Keratinocyte (primary cell): ENCODE measurements around the gene SLC9A7. TPM values are rescaled to one million over a fixed set of nuclear protein-coding genes. Genes with fewer than 3 reads are reported as not detected.

Source experiments
- DNase-seq: peaks from one replicate; pipeline ENCODE4 v3.0.0-alpha.2; 2011; ENCODE audit warnings: low read depth, missing footprints, low spot score
- FAIRE-seq: peaks from 2 replicates; lab custom pipeline; 2011; peaks lifted over from hg19 to GRCh38; lab: Jason Lieb, UNC
- H2AFZ ChIP-seq: 2 replicates; pipeline ENCODE4 v1.6.0; 2012; ENCODE audit warnings: low read length, control low read depth, inconsistent platforms; ENCODE audit not compliant: control insufficient read depth
- H3K27ac ChIP-seq: 2 replicates; pipeline ENCODE4 v1.5.1; 2011; ENCODE audit warnings: low read length; ENCODE audit not compliant: control insufficient read depth, insufficient read depth
- H3K27me3 ChIP-seq: 3 replicates; pipeline ENCODE4 v1.6.0; 2011; ENCODE audit warnings: low read length; ENCODE audit not compliant: control insufficient read depth, insufficient read depth; ENCODE audit errors: extremely low read depth
- H3K36me3 ChIP-seq, 2 experiments: 2 replicates in 1 of 2; 3 replicates in 1 of 2; pipeline ENCODE4 v1.5.1; 2011; ENCODE audit warnings: low read length in 2 of 2, mild to moderate bottlenecking in 1 of 2; ENCODE audit not compliant: control insufficient read depth in 2 of 2, insufficient read depth in 2 of 2; ENCODE audit errors: extremely low read depth in 1 of 2
- H3K4me1 ChIP-seq: 3 replicates; pipeline ENCODE4 v1.5.1; 2011; ENCODE audit warnings: low read length; ENCODE audit not compliant: control insufficient read depth, insufficient read depth; ENCODE audit errors: extremely low read depth
- H3K4me2 ChIP-seq: 3 replicates; pipeline ENCODE4 v1.6.0; 2011; ENCODE audit warnings: low read depth, low read length; ENCODE audit not compliant: control insufficient read depth, insufficient read depth; ENCODE audit errors: extremely low read depth
- H3K4me3 ChIP-seq, 3 experiments: fragments of 200-600 bp in 1 of 3; sonication (generic) in 1 of 3; 2 replicates in 2 of 3; 3 replicates in 1 of 3; pipeline ENCODE4 v1.5.1; 2011 to 2016; ENCODE audit warnings: low read length in 3 of 3, mild to moderate bottlenecking in 3 of 3, control low read depth in 2 of 3, inconsistent platforms in 1 of 3, low read depth in 1 of 3, mixed read lengths in 1 of 3, mixed run types in 1 of 3, moderate library complexity in 1 of 3; ENCODE audit not compliant: control insufficient read depth in 2 of 3, insufficient read depth in 2 of 3; ENCODE audit errors: extremely low read depth in 1 of 3
- H3K79me2 ChIP-seq: 2 replicates; pipeline ENCODE4 v1.6.0; 2012; ENCODE audit warnings: low read length; ENCODE audit not compliant: control insufficient read depth, insufficient read depth
- H3K9ac ChIP-seq: 3 replicates; pipeline ENCODE4 v1.6.0; 2011; ENCODE audit warnings: low read length; ENCODE audit not compliant: control insufficient read depth, insufficient read depth; ENCODE audit errors: extremely low read depth
- H3K9me1 ChIP-seq: 3 replicates; pipeline ENCODE4 v1.6.0; 2011; ENCODE audit warnings: low read length; ENCODE audit not compliant: control insufficient read depth, insufficient read depth; ENCODE audit errors: extremely low read depth
- H3K9me3 ChIP-seq: 2 replicates; pipeline ENCODE4 v1.5.1; 2012; ENCODE audit warnings: low read depth, low read length; ENCODE audit not compliant: control insufficient read depth
- H4K20me1 ChIP-seq: 3 replicates; pipeline ENCODE4 v1.6.0; 2011; ENCODE audit warnings: low read length; ENCODE audit not compliant: control insufficient read depth, insufficient read depth; ENCODE audit errors: extremely low read depth
- EZH2 ChIP-seq: IDR thresholded peaks from one replicate; pipeline ENCODE4 v1.6.1; 2012; ENCODE audit warnings: inconsistent platforms, mild to moderate bottlenecking, low read length, moderate library complexity
- dilution Hi-C: fragments of 300-500 bp; cut with MboI; formaldehyde crosslinking; loops from one replicate; pipeline ENCODE4 v1.7.0; 2020; ENCODE audit warnings: low sequenced_read_pairs; ENCODE audit not compliant: extremely low pct_ligation_motif_present
- polyA plus RNA-seq, 5 experiments: library from polyadenylated mRNA; depleted of rRNA in 3 of 5; stranded (reverse) in 3 of 5; stranded (forward) in 1 of 5; unstranded in 1 of 5; fragments of >200 nt; gene quantifications; 1 replicate in 1 of 5; 2 replicates in 3 of 5; 3 replicates in 1 of 5; pipeline versions ENCODE4 v1.2.1 to v1.2.3, GENCODE V29; 2011 to 2012; ENCODE audit warnings: missing spikeins in 2 of 5, low read depth in 1 of 5, low replicate concordance in 1 of 5
- TF ChIP-seq, protein P1 (sequence below), 3 experiments: IDR thresholded peaks in 1 of 3; conservative IDR thresholded peaks in 1 of 3; optimal IDR thresholded peaks in 1 of 3; 2 replicates in 2 of 3; 3 replicates in 1 of 3; pipeline versions ENCODE3 to v1.5.1; 2011; ENCODE audit warnings: low read length in 3 of 3, mild to moderate bottlenecking in 3 of 3, moderate library complexity in 2 of 3, control low read depth in 1 of 3, inconsistent platforms in 1 of 3; ENCODE audit not compliant: insufficient read depth in 2 of 3; ENCODE audit errors: extremely low read depth in 1 of 3

Gene SLC9A7
- polyA plus RNA-seq, 1 donor (not counting 4 experiments of a cell fraction or from before 2014, with no cell fraction given) = 8.1 TPM

DNA sequence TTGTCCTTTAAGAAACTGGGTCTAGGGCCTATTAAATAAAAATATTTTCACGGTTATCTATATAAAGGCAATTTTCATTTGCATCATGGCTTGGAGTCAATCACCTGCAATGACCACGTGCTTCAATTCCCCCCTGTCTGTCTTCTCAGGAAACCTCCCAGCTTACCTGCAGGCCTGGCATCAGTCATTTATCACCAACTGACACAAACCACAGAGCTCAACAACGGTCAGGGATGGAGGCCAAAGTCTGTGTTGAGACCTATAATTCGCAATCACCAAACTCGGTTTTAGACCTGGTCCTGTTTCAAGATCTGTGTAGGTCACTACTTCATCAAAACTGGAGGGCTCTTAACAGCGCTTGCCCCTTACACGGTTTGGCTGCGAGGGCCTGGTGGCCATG is 1.9 kb downstream of the SLC9A7 start:
- H3K27me3 ChIP-seq = no peaks in the 10 kb centered on the region
- no peaks in the 10 kb centered on the region for H4K20me1 ChIP-seq
- H3K4me1 ChIP-seq = peaks cover 5% of the 10 kb centered on the region
- dilution Hi-C loops = no loop called here
- H3K9me1 ChIP-seq = no peaks in the 10 kb centered on the region
- no peak overlapping the region for H3K27ac ChIP-seq
- peak overlapping the region; percentile 8 for H3K4me2 ChIP-seq
- no peaks in the 10 kb centered on the region for H3K9me3 ChIP-seq
- FAIRE-seq = no peak
- no peaks in the 10 kb centered on the region for H3K36me3 ChIP-seq
- no peak for DNase-seq
- H3K9ac ChIP-seq = no peak overlapping the region
- no peak for TF ChIP-seq EZH2
- TF ChIP-seq, protein P1, sequence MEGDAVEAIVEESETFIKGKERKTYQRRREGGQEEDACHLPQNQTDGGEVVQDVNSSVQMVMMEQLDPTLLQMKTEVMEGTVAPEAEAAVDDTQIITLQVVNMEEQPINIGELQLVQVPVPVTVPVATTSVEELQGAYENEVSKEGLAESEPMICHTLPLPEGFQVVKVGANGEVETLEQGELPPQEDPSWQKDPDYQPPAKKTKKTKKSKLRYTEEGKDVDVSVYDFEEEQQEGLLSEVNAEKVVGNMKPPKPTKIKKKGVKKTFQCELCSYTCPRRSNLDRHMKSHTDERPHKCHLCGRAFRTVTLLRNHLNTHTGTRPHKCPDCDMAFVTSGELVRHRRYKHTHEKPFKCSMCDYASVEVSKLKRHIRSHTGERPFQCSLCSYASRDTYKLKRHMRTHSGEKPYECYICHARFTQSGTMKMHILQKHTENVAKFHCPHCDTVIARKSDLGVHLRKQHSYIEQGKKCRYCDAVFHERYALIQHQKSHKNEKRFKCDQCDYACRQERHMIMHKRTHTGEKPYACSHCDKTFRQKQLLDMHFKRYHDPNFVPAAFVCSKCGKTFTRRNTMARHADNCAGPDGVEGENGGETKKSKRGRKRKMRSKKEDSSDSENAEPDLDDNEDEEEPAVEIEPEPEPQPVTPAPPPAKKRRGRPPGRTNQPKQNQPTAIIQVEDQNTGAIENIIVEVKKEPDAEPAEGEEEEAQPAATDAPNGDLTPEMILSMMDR (optimal IDR thresholded peaks at IDR 0.05 in 1 of 3, IDR thresholded peaks at IDR 0.05 in 1 of 3, conservative IDR thresholded peaks at IDR 0.05 in 1 of 3; ENCODE audit: extremely low read depth in 1 of 3, insufficient read depth in 2 of 3, low read length in 3 of 3) = no peak
- peaks cover 11% of the 10 kb centered on the region for H3K79me2 ChIP-seq
- no peak overlapping the region for H2AFZ ChIP-seq
- no peak overlapping the region for H3K4me3 ChIP-seq

DNA sequence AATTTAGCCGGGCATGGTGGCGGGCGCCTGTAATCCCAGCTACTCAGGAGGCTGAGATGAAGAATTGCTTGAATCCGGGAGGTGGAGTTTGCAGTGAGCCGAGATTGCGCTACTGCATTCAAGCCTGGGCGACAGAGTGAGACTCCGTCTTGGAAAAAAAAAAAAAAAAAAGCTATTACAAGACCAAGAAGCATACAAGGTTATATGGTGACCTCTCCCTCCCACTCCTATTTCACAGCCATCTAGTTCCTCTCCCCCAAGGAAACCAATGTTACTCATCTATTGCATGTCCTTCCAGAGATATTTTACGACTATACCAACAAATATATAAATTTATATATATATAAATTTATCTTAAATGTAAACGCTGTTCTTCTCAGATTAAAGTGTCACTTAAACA is 3.2 kb downstream of the SLC9A7 start:
- dilution Hi-C loops = no loop called here
- no peaks in the 10 kb centered on the region for H4K20me1 ChIP-seq
- H3K27ac ChIP-seq = no peak overlapping the region
- peaks cover 11% of the 10 kb centered on the region for H3K79me2 ChIP-seq
- H3K36me3 ChIP-seq = no peaks in the 10 kb centered on the region
- H3K4me1 ChIP-seq = peaks cover 5% of the 10 kb centered on the region
- H3K9ac ChIP-seq = no peak overlapping the region
- no peak overlapping the region for H3K4me2 ChIP-seq
- no peak for DNase-seq
- TF ChIP-seq, protein P1 (optimal IDR thresholded peaks at IDR 0.05 in 1 of 3, IDR thresholded peaks at IDR 0.05 in 1 of 3, conservative IDR thresholded peaks at IDR 0.05 in 1 of 3; ENCODE audit: extremely low read depth in 1 of 3, insufficient read depth in 2 of 3, low read length in 3 of 3) = no peak
- no peak for TF ChIP-seq EZH2
- no peak for FAIRE-seq
- no peaks in the 10 kb centered on the region for H3K9me1 ChIP-seq
- H3K9me3 ChIP-seq = no peaks in the 10 kb centered on the region
- no peak overlapping the region for H3K4me3 ChIP-seq
- no peaks in the 10 kb centered on the region for H3K27me3 ChIP-seq
- no peak overlapping the region for H2AFZ ChIP-seq
